Measurements from ENCODE around the gene MOB2. TPM values are rescaled to one million over a fixed set of nuclear protein-coding genes. Genes with fewer than 3 reads are reported as not detected.
A peak's percentile ranks its signal among the peaks of the same experiment; 100 is the strongest.

Gene MOB2
- total RNA-seq, 2 experiments from 2014 or later: 49.5 to 52.9 TPM

GRCh38 chr11:1454576-1454975 lies 32.0 kb downstream of the MOB2 start:
- Mint-ChIP-seq H3K9me3 (no peaks in the 10 kb centered on the region), H3K27ac (no peak overlapping the region), H3K4me1 (no peaks in the 10 kb centered on the region), H3K27me3 (no peaks in the 10 kb centered on the region), H3K4me3 (no peak overlapping the region), H3K36me3 (ENCODE audit: low read depth) (no peaks in the 10 kb centered on the region)
- no peak for DNase-seq
- ChIA-PET POLR2A (no interaction called here), CTCF (no interaction called here)

DNA sequence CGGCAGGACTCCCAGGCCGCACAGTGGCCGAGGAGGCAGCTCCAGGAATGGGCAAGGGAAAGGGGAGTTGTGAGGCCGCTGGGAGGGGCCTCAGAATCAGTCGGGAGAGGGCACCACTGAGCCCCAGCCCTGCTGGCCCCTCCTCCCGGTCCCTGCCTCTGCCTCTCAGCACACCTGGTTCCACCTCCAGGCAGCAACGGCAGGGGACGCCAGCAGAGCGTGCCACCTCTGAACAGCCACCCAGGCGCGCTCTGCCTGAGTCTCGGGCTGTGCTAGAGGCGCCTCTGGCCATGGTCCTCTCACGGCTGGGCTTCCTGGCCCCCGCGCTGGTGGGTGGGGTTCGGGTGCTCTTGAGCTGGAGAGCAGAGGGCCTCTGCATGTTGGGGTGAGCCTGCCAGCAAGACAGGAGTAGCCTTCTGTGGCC lies 33.0 kb downstream of the MOB2 start:
- Mint-ChIP-seq H3K27ac (no peak overlapping the region), H3K4me1 (no peaks in the 10 kb centered on the region), H3K9me3 (no peaks in the 10 kb centered on the region), H3K36me3 (ENCODE audit: low read depth) (no peaks in the 10 kb centered on the region), H3K4me3 (no peak overlapping the region), H3K27me3 (no peaks in the 10 kb centered on the region)
- POLR2A ChIA-PET: no interaction called here
- CTCF ChIA-PET: no interaction called here
- DNase-seq: peak; percentile 69

DNA sequence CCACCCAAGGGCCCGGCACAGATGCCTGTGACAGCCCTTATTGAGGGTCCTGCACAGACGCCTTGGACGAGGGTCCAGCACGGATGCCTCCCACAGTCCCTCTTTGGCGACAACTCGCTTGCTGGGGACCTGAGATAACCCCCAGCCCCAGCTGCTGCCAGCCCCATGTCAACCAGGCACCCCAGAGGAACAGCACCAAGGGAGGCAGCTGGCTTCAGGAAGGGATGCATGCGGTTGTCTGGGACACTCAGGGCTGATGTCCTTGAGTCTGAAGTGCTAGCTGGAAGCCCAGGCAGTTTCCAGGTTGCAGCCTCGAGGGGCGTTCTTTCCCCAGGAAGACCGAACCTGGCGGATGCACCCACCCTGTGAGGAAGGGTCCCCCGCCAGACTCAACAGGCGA lies 33.8 kb downstream of the MOB2 start:
- POLR2A ChIA-PET: no interaction called here
- no peak overlapping the region for H3K4me3 Mint-ChIP-seq
- CTCF ChIA-PET: no interaction called here
- H3K9me3 Mint-ChIP-seq: no peaks in the 10 kb centered on the region
- H3K4me1 Mint-ChIP-seq: no peaks in the 10 kb centered on the region
- no peak overlapping the region for H3K27ac Mint-ChIP-seq
- DNase-seq: no peak
- no peaks in the 10 kb centered on the region for H3K36me3 Mint-ChIP-seq (ENCODE audit: low read depth)
- no peaks in the 10 kb centered on the region for H3K27me3 Mint-ChIP-seq

DNA sequence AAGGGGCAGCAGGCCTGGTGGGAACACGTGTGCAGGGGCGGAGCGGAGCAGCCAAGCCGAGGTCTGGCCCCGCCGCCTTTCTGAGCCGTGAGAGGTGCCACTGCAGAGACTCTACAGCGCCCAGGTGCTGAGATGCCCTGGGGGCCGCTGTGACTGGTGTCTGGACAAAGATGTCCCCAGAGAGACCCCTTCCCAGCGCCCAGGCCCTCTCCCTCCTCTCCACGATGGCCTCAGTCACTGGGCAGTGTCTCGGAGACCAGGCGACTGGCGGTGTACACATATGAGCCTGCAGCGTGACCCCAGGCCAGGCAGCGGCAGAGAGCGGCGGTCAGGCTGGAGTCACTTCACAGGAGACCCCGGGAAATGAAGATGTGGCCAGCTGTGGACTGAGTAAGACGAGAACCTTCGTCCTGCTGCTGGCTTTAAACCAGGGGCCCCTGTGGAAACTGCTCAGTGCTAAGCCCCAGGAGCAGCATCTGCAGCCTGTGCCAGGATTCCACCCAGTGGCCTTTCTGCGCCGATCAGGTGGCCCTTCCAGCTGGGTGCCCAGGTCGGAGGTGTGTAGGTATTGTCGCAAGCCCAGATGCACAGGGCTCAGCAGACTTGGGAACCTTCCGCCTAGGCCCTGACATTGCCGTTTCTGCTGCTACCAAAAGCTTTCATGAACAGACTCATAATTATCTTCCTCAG lies 34.7 kb downstream of the MOB2 start:
- no peak overlapping the region for H3K27ac Mint-ChIP-seq
- H3K9me3 Mint-ChIP-seq: no peaks in the 10 kb centered on the region
- no peaks in the 10 kb centered on the region for H3K4me1 Mint-ChIP-seq
- POLR2A ChIA-PET: no interaction called here
- no peaks in the 10 kb centered on the region for H3K36me3 Mint-ChIP-seq (ENCODE audit: low read depth)
- CTCF ChIA-PET: interaction anchor here (0.6 to 1.3 kb wide), 2 partner anchors 12 to 85 kb away, joined by 3 read pairs; no protein-coding TSS in a partner anchor
- DNase-seq: no peak
- H3K4me3 Mint-ChIP-seq: no peak overlapping the region
- H3K27me3 Mint-ChIP-seq: no peaks in the 10 kb centered on the region

GRCh38 chr11:1450949-1451710 lies 35.4 kb downstream of the MOB2 start:
- Mint-ChIP-seq H3K9me3 (no peaks in the 10 kb centered on the region), H3K27me3 (no peaks in the 10 kb centered on the region), H3K36me3 (ENCODE audit: low read depth) (no peaks in the 10 kb centered on the region), H3K4me3 (no peak overlapping the region), H3K27ac (no peak overlapping the region), H3K4me1 (no peaks in the 10 kb centered on the region)
- ChIA-PET POLR2A (no interaction called here), CTCF (interaction anchor here (1.3 kb wide), 1 partner anchor 13 kb away, joined by 3 read pairs; no protein-coding TSS in a partner anchor)
- no peak for DNase-seq

GRCh38 chr11:1450344-1450875 lies 36.2 kb downstream of the MOB2 start:
- H3K4me3 Mint-ChIP-seq: no peak overlapping the region
- POLR2A ChIA-PET: no interaction called here
- CTCF ChIA-PET: interaction anchor here (1.3 kb wide), 1 partner anchor 14 kb away, joined by 3 read pairs; no protein-coding TSS in a partner anchor

DNA sequence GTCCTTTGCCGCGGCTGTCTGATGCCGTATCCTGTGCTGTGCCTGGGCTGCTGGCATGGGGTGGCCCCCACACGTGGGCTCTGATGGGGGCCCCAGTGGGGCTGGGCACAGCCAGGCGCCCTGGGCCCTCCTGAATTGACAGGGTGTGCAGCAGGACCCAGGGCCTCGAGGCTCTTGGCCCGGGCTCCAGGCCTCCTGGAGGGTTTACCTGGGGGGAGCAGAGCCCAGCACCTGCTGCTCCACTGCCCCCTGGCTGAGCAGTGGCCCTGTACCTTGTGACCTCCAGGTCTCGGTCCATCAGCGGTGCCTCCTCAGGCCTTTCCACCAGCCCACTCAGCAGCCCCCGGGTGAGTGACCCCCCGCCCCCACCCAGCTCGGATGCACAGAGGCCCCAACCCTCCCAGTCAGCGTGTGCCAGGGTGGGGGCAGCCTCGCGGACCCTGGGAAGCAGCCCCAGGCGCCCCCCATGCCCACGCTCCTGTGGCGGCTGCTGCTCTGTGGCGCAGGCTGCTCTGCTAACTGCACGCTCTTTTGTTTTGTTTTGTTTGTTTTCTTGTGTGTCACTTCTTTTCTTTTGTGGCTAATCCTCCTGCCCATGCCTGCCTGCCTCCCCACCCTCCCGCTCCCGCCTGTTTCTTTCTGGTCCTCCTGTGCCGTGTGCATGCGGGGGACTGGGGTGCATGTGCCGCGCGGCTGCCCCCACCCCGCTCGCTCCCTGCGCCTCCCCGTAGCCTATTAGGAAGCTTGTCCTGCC lies 36.9 kb downstream of the MOB2 start:
- no peak overlapping the region for H3K27ac Mint-ChIP-seq
- no peaks in the 10 kb centered on the region for H3K27me3 Mint-ChIP-seq
- H3K36me3 Mint-ChIP-seq (ENCODE audit: low read depth): no peaks in the 10 kb centered on the region
- no peaks in the 10 kb centered on the region for H3K4me1 Mint-ChIP-seq
- CTCF ChIA-PET: no interaction called here
- H3K9me3 Mint-ChIP-seq: no peaks in the 10 kb centered on the region
- POLR2A ChIA-PET: no interaction called here
- DNase-seq: no peak
- H3K4me3 Mint-ChIP-seq: no peak overlapping the region

More at GRCh38 chr11:1450344-1450875, 36.2 kb downstream of the MOB2 start:
- no peaks in the 10 kb centered on the region for H3K9me3 Mint-ChIP-seq
- H3K27me3 Mint-ChIP-seq: no peaks in the 10 kb centered on the region
- no peak overlapping the region for H3K27ac Mint-ChIP-seq
- no peaks in the 10 kb centered on the region for H3K36me3 Mint-ChIP-seq (ENCODE audit: low read depth)
- DNase-seq: no peak
- H3K4me1 Mint-ChIP-seq: no peaks in the 10 kb centered on the region

- CTCF ChIA-PET: no interaction called here
- DNase-seq: no peak
- POLR2A ChIA-PET: no interaction called here
- Mint-ChIP-seq H3K4me3 (no peak overlapping the region), H3K36me3 (ENCODE audit: low read depth) (no peaks in the 10 kb centered on the region), H3K27me3 (no peaks in the 10 kb centered on the region), H3K4me1 (no peaks in the 10 kb centered on the region), H3K27ac (no peak overlapping the region), H3K9me3 (no peaks in the 10 kb centered on the region)
Measured at GRCh38 chr11:1448882-1449281, 37.7 kb downstream of the MOB2 start.

- no peak for DNase-seq
- H3K36me3 Mint-ChIP-seq (ENCODE audit: low read depth): no peaks in the 10 kb centered on the region
- H3K9me3 Mint-ChIP-seq: no peaks in the 10 kb centered on the region
- H3K4me1 Mint-ChIP-seq: no peaks in the 10 kb centered on the region
- no peak overlapping the region for H3K27ac Mint-ChIP-seq
- no peaks in the 10 kb centered on the region for H3K27me3 Mint-ChIP-seq
- no peak overlapping the region for H3K4me3 Mint-ChIP-seq
- CTCF ChIA-PET: no interaction called here
- POLR2A ChIA-PET: no interaction called here
Measured at GRCh38 chr11:1447845-1448825, 38.4 kb downstream of the MOB2 start.

DNA sequence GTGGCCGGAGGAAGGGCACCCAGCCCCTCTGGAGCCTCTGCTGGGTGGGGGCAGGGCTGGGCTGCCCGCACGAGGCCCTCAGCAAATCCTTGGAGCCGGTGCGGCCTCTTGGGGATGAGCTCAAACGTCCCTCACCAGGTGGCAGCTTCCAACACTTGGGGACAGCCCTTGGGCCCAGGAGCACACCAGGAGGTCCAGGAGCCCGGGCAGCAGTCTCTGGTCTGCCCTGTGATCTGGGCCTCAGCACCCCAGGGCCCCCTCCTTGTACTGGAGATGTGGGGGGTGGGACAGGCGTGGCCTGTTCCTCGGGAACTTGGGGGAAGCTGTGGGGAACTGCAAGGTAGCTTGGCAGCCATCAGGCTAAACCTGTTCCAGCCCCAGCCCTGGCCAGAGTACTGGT lies 40.0 kb downstream of the MOB2 start:
- no peaks in the 10 kb centered on the region for H3K9me3 Mint-ChIP-seq

DNA sequence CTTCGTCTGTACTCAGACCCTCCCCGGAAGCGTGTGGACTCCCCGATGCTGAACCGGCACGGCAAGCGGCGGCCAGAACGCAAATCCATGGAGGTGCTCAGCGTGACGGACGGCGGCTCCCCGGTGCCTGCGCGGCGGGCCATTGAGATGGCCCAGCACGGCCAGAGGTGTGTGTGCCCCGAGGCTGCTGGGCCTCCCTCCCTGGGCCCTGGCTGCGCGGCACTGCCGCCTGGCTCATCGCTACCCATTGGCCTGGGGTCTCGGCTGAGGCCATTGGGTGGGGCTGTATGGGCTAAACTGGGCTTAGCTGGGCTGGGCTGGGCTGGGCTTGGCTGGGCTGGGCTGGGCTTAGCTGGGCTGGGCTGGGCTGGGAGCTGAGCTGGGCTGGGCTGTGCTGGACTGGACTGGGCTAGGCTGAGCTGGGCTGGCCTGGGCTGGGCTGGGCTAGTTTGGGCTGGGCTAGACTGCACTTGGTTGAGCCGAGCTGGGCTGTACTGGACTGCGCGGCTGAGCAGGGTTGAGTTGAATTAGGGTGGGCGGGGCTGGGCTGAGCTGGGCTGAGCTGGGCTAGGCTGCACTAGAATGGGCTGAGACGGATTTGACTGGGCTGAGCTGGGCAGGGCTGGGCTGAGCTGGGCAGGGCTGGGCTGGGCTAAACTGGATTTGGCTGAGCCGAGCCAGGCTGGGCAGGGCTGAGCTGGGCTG lies 40.7 kb downstream of the MOB2 start:
- H3K36me3 Mint-ChIP-seq (ENCODE audit: low read depth): no peaks in the 10 kb centered on the region
- no peaks in the 10 kb centered on the region for H3K9me3 Mint-ChIP-seq
- POLR2A ChIA-PET: no interaction called here
- H3K4me3 Mint-ChIP-seq: no peak overlapping the region
- no peaks in the 10 kb centered on the region for H3K4me1 Mint-ChIP-seq
- no peak overlapping the region for H3K27ac Mint-ChIP-seq
- H3K27me3 Mint-ChIP-seq: no peaks in the 10 kb centered on the region
- no peak for DNase-seq
- CTCF ChIA-PET: no interaction called here

More for the DNA sequence above, 40.0 kb downstream of the MOB2 start:
- no peaks in the 10 kb centered on the region for H3K27me3 Mint-ChIP-seq
- H3K4me3 Mint-ChIP-seq: no peak overlapping the region
- H3K4me1 Mint-ChIP-seq: no peaks in the 10 kb centered on the region
- no peaks in the 10 kb centered on the region for H3K36me3 Mint-ChIP-seq (ENCODE audit: low read depth)
- ChIA-PET POLR2A (no interaction called here), CTCF (no interaction called here)
- no peak overlapping the region for H3K27ac Mint-ChIP-seq
- DNase-seq: no peak

DNA sequence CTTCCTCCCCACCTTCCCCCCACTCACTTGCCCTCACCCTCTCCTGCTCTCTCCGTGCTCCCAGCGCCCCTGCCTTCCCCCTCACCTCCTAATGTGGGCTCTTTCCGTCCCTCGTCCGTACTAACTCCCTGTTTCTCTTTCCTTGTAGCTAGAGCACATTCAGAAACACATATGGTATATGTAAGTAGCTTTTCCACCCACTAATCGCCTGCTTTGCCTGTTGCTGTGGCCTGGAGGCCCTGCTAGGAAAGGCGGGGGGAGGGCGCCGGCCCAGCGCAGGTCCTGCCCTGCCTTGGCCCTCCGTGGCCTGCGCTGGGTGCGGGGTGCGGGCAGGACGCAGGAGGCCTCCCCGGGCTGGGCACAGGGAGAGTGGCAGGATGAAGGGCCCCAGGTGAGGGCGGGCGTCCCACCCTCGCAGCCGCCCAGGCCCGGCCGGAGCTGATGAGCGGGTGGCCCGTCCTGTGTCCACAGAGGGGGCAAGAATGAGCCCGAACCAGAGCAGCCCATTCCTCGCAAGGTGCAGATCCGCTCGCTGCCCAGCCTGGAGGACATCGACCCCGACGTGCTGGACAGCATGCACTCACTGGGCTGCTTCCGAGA lies 41.7 kb downstream of the MOB2 start:
- no peaks in the 10 kb centered on the region for H3K27me3 Mint-ChIP-seq
- no peak overlapping the region for H3K4me3 Mint-ChIP-seq
- ChIA-PET CTCF (no interaction called here), POLR2A (no interaction called here)
- DNase-seq: no peak
- H3K36me3 Mint-ChIP-seq (ENCODE audit: low read depth): no peaks in the 10 kb centered on the region
- H3K9me3 Mint-ChIP-seq: no peaks in the 10 kb centered on the region
- no peaks in the 10 kb centered on the region for H3K4me1 Mint-ChIP-seq
- H3K27ac Mint-ChIP-seq: no peak overlapping the region
